Measurements from ENCODE around the gene CUL7.

Gene CUL7

DNA sequence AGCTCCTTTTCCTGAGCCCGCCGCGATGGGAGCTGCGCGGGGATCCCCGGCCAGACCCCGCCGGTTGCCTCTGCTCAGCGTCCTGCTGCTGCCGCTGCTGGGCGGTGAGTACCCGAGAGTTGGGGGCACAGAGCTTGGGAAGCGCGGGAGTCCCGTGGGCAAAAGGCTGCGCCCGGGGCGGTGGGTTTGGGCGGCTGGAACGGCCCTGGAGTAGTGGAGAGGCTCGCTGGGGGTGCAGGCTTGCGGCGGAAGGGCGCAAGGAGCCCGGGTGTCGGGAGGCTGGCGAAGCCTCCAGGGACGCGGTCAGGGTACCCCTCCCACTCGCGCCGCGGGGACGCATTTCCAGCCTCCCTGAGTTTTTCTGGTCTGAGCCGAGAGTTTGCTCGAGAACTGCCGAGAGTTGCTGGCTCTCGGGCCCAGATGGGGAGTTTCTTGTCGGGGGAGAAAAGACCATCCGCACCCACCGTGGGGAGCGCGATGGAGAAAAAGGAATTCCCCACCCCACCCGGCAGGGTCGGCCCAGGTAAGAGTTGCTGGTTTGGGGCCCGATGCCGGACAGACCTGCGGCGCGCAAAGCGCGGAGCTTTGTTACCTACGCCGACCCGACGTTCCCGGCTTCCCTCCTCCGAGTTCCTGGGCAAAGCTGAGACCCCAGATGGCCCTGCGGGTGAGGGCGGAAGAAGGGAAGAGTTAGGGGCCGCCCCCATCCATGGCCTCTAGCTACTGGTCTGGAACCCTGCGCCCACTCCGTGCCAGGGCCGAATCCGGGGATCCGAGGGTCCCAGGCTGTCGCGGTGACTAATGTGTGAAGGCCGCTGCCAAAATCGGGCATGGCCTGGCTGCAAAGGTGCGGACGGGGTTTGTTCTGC, 23.0 kb upstream of the CUL7 start:
- FAIRE-seq = no peak

DNA sequence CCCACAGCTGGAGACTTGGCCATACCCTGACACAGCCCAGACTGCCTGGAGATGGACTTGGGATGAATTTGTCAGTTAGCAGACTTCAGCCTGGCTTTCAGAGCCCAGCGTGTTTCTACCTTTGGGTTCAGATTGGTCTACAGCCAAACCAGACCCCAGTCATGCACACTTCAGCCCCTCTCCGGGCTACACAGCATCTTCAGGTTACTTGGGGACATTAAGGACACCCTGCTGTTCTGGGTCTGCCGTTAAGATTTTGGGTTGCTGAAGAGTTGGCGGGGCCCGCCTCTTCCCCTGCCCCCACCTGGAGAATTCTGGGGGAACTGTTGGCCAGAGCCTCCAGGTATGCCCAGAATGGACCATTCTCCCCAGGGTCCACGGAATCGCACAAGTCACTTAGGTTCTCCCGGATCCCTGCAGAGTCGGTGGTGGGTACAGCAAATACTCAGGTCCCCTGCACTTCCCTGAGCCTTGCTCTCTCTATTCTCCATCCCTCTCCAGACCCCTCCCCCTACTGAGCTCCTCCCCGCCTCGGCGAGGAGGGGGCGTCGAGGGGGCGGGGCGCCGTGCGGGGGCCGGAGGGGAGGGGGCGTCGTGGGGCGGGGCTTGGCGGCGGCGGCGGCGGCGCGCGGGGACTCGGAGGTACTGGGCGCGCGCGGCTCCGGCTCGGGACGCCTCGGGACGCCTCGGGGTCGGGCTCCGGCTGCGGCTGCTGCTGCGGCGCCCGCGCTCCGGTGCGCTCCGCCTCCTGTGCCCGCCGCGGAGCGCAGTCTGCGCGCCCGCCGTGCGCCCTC, 22.2 kb upstream of the CUL7 start, which contains the start of gene PTK7:
Gene PTK7, plus strand, starts transcription at position 645 of the 794 bp plus-strand sequence. CDS start 175 bp downstream, outside the sequence.
- FAIRE-seq = no peak

DNA sequence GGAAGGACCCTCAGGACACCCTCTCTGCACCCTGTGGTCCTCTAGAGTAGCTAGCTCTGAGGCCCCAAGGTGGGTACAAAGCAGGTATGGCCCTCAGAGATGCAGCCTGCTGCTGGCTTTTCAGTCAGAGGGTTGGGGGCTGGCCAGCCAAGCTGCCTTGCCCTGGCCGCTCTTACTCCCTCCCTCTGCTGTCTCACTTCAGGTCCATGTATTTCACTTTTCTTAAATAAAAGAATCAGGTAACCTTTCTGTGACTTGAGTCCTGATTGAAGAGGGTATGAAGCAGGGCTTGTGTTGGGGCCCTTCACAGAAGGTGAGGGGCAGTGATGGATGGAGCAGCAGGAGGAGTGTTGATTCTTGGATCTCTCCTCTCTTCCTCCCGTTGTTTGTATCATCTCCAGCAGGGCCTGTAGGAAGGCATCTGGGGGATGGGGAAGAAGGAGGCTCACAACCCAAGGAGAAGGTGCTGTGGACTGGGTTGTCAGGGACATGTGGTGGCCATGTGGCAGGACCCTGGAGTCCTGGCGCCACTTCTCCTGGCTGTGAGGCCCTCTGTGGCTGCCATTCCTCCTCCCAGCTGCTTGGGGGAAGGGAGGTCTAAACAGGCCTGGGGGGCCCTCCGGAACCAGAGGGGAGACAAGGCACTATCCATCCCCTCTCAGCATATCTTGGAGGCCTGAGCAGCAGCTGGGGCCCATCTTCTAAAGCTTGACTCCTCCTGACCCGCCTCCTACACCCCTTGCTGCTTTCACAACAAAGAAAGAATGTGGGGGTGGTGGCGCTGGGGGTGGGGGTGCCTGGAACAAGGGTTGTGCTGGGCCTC, 21.4 kb upstream of the CUL7 start:
- FAIRE-seq = peak; percentile 26

DNA sequence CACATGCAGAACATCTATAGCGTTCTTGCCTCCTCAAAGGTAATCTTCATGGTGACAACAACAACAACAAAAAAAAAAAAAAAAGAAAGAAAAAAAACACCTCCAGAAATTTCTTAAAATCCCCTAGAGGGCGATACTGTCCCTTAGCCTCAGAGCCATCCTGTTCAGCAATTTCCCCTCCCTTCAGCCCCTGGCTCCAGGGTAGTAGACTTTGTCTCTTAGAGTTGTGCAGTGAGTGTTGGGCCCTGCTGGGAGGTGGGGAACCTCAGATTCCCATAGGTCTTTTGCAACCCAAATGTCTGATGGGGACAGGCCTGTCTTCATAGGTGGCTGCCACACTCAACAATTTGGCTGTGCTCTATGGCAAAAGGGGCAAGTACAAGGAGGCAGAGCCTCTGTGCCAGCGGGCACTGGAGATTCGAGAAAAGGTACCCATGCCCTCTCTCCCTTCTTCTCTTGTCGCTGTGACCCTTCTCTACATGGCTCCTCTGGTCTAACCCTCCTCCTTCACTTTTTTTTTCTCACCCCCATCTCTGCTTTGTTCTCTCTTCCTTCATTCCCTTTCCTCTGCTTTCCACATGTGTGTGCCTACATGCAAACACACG, 16.5 kb upstream of the CUL7 start:
- FAIRE-seq = peak; percentile 77

DNA sequence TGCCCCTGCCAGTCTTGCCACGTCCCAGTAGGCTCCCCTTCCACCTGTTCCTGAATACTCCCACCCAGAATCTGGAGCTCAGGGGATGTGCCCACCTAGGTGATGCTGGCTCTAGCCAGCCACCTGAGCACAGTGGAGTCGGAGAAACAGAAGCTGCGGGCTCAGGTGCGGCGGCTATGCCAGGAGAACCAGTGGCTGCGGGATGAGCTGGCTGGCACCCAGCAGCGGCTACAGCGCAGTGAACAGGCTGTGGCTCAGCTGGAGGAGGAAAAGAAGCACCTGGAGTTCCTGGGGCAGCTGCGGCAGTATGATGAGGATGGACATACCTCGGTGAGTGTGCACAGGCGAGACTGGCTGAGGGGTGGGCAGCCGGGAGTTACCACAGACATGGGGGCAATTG, 9.2 kb upstream of the CUL7 start:
- FAIRE-seq = no peak

DNA sequence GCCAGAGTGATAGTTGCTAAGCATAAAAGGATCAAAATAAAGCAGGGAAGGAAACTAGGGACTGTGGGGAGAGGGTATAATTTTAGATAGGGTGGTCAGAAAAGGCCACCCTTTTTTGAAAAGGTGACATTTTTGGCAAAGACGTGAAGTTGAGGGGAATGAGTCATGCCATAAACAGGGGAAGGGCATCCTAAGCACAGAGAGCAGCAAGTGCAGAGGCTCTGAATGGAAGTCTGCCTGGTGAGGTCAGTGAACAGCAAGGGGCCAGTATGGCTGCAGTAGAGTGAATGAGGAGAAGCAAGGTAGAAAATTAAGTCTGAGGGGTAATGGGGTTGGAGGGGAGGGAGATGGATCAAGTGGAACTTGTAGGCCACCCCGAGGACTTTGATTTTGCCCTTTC, 8.2 kb upstream of the CUL7 start:
- FAIRE-seq = no peak

DNA sequence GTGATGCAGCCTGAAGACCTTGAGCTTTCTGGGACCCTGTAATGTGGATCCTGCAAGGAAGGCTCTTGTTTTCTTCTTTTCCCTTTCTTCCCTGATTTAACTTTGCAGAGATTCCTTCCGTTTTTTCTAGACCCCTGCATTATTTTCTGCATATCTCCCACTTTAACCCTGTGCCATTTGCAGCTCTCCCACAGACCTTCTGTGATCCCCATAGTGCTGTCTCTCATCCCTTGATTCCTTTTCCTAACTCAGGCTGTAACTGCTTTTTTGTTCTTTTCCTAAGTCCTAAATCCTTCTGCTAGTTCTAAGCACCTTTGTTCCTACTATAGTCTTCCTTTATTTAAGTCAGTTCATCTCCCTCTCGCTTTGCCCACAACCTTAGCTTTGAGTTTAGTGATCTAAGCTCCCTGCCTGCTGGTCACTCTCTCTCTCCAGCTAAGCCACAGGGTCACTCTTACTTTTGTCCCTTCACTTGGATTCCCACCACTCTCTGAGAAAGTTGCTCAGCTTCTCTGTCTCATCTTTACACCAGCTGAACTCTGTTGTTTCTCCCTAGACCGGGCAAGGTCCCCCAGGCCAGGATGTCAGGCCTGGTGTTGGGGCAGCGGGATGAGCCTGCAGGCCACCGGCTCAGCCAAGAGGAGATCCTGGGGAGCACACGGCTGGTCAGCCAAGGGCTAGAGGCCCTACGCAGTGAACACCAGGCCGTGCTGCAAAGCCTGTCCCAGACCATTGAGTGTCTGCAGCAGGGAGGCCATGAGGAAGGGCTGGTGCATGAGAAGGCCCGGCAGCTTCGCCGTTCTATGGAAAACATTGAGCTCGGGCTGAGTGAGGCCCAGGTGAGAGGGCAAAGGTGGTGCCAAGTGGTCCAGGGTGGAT, 7.3 kb upstream of the CUL7 start:
- no peak for FAIRE-seq

DNA sequence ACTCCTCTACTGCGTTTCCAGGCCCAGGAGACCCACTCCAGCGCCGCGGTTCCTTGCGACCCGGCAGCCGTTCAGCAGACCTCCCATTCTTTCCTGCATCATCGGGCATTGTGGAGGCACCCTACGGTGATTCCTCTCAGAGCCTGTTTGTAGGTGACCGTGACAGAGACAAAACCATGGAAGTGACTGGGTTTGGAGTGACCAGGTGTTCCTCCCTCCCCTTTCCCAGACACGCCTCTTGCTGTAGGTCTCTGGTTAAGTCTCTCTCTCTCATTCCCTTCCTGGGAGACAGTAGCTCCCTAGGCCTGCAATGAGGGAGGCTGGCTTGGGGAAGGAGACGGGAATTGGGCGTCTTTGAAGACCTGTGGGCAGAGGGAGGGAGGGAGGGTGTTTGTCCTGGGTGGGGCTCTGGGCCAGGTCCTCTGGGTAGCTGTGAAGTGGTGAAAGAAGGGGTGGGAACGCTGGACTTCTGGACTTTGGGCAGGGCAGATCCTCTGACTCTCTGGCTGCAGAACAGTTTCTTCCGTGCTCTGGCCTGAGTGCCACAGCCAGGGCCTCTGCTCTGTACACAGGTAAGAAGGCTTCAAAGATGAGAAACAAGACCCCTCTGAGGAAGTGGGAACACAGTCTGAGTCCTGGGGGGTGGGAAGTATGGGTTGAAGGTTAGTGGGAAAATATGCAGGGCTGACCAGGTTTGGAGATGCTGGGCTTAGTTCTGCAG, 6.5 kb upstream of the CUL7 start:
- FAIRE-seq = no peak

DNA sequence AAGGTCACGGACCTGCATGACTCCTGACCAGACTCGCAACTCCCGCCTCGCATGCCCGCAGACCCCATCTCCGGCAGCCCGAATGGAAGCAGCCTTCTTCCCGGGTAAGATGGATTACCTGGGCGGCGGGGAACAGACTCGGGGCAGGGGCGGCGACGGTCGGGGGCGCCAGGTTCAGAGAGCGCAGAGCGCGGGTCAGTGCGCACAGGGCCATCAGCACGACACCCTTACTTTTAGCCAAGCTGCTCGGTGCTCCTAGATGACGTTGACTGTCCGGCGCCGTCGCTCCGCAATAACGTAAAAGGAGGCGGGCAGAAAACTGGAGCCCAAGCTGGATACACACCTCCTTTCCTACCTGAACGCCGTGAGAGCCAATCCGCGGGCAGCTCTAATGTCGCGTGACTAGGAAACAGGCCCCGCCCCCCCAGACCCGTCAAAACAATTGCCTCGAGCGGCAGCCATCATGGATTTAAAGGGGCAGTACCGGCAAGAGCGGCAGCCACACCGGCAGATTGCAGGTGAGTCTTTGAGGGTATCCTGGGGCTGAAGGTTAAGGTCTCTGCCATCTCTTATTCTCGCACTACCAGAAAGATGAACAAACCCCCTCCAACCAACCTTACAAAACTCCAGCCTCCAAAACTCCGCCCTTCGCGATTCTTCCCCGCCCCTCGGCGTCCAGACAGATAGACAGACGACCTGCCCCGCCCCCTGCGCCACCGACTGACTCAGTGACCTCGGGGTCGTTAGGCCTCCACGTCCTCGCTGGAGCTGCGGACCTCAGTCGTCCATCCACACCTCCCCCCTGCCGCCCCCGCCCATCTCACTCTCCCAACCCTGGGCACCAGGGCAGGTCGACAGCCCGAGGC, 5.8 kb upstream of the CUL7 start, which contains the start of the genes KLC4 and MRPL2:
Gene KLC4, plus strand, starts transcription at position 464 of the 866 bp plus-strand sequence. CDS start 1,705 bp downstream, outside the sequence.
Gene MRPL2, minus strand, starts transcription at position 267 of the 866 bp plus-strand sequence. Its CDS starts 53 bp downstream, at position 214.
- FAIRE-seq = peak; percentile 68

DNA sequence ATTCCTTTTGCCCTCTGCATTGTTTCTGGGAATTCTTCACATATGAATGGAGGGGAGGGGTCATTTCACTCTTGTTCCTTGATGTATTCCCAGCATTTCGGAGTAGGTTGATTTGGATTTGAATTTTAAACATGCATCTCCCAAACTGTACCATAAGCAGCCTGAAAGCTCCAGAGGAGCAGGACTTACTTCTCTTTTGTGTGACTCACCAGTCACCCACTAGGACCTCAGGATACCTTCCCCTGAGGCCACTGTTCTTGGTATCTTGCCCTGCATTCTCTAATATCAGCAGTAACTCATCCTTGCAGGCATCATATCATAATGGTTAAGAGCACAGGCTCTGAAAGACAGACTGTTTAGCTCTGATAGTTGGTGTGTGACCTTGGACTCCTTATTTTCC, 4.9 kb upstream of the CUL7 start:
- no peak for FAIRE-seq

DNA sequence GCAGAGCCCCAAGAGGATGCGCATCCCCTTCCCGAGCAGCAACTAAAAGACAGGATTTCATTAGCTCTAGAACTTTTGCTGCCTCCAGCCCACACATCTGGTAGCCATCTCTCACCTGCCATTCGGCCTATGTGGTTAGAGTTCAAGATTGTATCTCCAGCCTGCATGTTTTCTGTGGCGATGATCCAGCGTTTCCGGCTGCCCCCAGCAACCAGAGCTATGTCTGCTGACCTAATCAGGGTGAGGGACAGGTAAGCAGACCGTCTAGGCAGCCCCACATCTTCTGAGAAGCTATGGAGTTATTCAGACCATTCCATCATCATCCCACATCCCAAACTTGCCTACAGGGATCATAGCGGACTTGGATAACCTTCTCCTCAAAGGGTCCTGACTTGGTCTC, 2.3 kb upstream of the CUL7 start:
- no peak for FAIRE-seq

DNA sequence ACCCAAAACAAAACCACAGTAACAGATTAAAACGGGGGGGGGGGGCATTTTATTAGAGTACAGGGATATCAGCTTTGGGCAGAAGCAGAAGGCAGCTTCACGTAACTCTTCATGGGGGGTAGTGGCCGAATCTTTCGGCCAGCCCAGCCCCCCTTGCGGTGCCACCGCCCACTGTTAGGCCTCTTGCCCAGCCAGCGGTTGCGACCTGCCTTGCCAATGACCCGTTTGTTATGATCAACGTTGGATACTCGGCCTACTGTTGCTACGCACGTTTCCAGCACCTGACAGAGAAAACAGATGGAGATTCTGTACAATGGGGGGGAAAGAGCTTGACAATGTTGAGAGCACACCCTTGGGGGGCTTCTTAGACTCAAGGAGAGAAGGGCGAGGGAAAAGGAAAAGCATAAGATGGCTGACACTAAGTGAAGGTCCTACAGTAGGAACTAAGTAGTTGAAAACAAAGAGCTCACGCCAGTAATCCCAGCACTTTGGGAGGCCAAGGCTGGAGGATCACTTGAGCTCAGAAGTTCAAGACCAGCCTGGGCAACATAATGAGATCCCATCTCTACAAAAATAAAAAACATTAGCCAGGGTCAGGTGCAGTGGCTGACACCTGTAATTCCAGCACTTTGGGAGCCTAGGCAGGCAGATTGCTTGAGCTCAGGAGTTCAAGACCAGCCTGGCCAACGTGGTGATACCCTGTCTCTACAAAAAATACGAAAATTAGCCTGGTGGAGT, 724 bp upstream of the CUL7 start:
- no peak for FAIRE-seq

DNA sequence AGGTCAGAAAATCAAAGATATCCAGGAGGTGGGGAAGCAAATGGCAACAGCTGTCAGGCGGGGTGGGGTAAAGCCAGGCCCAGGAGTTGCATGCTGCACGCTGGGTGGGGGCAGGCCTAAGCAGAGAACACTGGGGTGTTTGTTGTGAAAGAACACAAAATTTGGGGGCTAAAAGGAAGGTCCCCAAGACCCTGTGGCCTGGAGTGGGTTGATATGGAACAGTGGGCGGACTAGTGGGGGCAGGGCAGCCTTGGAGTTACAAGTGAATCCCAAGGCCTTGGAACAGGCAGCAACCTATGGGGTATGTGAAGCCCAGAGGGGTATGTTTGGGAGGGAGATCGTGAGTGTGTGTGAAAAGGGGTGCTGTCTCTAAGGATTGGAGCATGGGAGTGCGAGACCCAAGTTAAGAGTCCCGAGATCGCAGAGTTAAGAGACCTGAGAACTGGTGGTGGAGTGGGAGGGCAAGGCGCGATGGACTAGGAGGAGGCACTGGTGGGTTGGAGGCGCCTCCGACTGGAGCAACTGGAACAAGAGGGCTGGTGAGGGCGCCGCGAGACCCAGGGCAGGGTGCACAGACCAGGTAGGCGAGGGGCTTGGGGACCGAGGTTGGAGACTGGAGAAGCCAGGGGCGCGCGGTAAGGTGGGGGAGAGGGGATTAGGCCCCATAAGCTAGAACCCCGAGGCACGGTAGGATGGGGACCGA, 658 bp downstream of the CUL7 start:
- FAIRE-seq = no peak

DNA sequence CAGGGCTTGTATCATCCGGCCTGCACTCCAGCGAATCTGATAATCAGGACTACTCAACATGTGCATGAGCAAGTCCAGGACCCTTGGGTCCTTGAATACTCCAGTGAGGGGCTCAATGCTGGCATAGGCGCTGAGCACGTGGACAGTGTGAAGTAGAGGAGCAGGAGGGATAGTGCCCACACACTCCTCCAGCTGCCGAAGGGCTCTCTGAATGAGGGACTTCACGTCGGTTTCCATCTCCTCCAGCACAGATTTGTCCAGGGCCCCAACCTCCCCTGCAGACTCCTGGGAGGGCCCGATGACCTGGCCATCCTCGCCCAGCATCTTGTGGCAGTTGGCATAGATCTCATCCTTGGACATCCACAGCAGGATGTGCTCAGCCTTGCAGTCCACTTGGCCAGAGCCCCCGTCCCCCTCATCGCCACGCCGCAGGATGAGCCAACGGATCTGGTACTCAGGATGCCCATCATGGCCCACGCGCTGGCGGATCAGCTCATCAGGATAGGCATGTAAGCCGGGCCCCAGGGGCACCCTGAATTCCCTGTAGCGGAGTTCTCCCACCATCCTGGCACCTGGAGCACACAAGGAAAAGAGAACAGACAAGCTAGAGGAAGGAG, 1.3 kb downstream of the CUL7 start:
- no peak for FAIRE-seq

DNA sequence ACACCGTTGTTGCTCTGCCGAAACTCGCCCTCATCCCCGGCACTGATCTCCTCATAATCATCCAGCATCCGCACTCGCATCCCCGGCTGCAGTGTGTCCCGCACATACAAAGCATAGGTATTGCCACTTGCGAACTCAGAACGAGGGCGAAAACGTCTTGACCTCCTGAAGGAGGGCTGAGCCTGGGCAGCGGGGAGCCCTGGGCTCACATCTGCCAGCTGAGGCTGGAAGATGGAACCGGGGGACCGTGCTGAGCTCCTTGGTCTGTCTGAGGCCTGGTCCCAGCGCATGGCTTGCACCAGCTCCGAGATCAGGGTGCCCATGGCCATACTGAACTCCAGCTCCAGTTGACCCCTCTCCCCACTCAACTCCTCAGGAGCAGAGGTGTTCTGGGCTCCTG, 2.7 kb downstream of the CUL7 start:
- FAIRE-seq = no peak

DNA sequence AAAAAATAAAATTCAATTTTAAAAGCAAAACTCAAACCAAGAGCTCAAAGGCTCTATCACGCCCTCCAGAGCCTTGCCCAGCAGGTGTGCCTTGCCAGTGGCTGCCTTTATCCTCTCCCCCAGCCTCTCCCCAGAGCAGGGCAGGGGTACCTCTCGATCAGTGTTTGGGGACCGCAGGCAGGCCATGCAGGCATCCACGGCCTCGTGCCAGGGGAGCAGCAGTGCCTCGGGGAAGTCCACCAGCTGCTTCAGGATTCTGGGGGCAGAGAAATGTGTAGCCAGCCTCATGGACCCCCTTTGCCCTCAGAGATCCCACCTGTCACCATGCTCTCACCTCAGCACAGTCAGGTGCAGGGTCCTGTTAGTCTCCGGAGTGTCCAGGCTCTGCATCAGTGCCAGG, 5.7 kb downstream of the CUL7 start:
- FAIRE-seq = no peak

DNA sequence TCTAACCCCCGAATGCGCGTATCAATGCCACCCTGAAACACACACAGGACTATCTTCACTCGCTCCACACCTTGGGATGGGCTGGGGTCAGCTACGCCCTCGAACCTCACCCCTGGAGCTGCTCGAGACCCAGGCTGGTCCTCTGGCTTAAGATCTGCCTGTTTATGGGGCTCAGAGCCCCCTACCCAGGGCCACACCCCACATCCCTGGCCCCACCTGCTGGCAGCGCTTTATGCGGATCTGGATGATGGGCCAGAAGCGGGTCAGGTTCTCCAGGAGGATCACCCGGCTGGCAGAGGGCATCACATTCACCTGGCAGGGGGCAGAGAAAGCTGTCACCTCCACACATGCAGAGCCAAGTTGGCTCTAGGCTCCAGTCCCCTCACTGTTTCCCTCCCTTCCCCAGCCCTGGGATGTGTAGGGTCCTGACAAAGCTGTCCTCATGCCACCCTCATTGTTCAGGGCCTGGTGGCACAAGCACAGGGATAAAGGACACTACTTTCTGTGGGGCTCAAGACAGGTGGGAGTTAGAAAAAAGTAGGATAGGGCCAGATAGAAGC, 8.2 kb downstream of the CUL7 start:
- no peak for FAIRE-seq
